Liver (tissue), 9 donors: ENCODE measurements around the gene TNS4. TPM values are rescaled to one million over a fixed set of nuclear protein-coding genes. Genes with fewer than 3 reads are reported as not detected.

Experiments
- DNase-seq: peaks from one replicate; pipeline ENCODE4 v3.0.0-alpha.2; 2017; ENCODE audit warnings: low spot score
- H3K27ac ChIP-seq, 2 donors: one replicate each; pipeline ENCODE4 v1.7.0; 2013; ENCODE audit warnings: inconsistent platforms in 2 of 2, low read length in 2 of 2, control low read depth in 1 of 2, low read depth in 1 of 2, mild to moderate bottlenecking in 1 of 2
- H3K27me3 ChIP-seq, 4 donors: one replicate each; pipeline versions ENCODE4 v1.6.1 to v1.7.0; 2013; ENCODE audit warnings: low read length in 3 of 4, inconsistent platforms in 1 of 4, mild to moderate bottlenecking in 1 of 4, moderate library complexity in 1 of 4; ENCODE audit not compliant: control insufficient read depth in 4 of 4, insufficient read depth in 4 of 4
- H3K36me3 ChIP-seq, 4 donors: one replicate each; pipeline versions ENCODE4 v1.6.1 to v1.7.0; 2013; ENCODE audit warnings: low read length in 3 of 4, mild to moderate bottlenecking in 3 of 4, low read depth in 1 of 4, moderate library complexity in 1 of 4; ENCODE audit not compliant: control insufficient read depth in 4 of 4, insufficient read depth in 3 of 4
- H3K4me1 ChIP-seq, 4 donors: one replicate each; pipeline versions ENCODE4 v1.6.1 to v1.7.0; 2013; ENCODE audit warnings: low read length in 3 of 4, mild to moderate bottlenecking in 3 of 4, moderate library complexity in 1 of 4; ENCODE audit not compliant: control insufficient read depth in 4 of 4, insufficient read depth in 4 of 4
- H3K4me3 ChIP-seq, 3 donors: one replicate each; pipeline versions ENCODE4 v1.6.1 to v1.7.0; 2013; ENCODE audit warnings: low read length in 3 of 3, control low read depth in 1 of 3, low read depth in 1 of 3, mild to moderate bottlenecking in 1 of 3
- H3K9ac ChIP-seq, 2 donors: one replicate each; pipeline ENCODE4 v1.7.0; 2013; ENCODE audit warnings: low read length in 2 of 2, mild to moderate bottlenecking in 2 of 2, moderate library complexity in 2 of 2, control low read depth in 1 of 2, low read depth in 1 of 2
- H3K9me3 ChIP-seq, 4 donors: one replicate each; pipeline versions ENCODE4 v1.6.1 to v1.7.0; 2013; ENCODE audit warnings: low read length in 3 of 4; ENCODE audit not compliant: control insufficient read depth in 4 of 4
- CTCF ChIP-seq: fragments of 150-350 bp; IDR thresholded peaks from 2 replicates; pipeline ENCODE4 v1.5.1; 2017; ENCODE audit warnings: improper control_type of control experiment, low read depth, low read length; ENCODE audit not compliant: missing input control
- EGR1 ChIP-seq, 2 donors: IDR thresholded peaks; 2 replicates each; pipeline ENCODE4 v1.6.1; 2016 to 2018; ENCODE audit warnings: antibody characterized with exemption in 2 of 2, low read depth in 2 of 2
- FOXA2 ChIP-seq: IDR thresholded peaks from 2 replicates; pipeline ENCODE4 v1.6.1; 2016; ENCODE audit warnings: antibody characterized with exemption
- GABPA ChIP-seq, 2 donors: IDR thresholded peaks in 1 of 2; conservative IDR thresholded peaks in 1 of 2; 2 replicates each; pipeline ENCODE4 v1.6.1; 2016; ENCODE audit warnings: antibody characterized with exemption in 2 of 2, mild to moderate bottlenecking in 1 of 2, moderate library complexity in 1 of 2
- HNF4A ChIP-seq, 2 donors: conservative IDR thresholded peaks; 2 replicates each; pipeline ENCODE4 v1.6.1; 2016; ENCODE audit warnings: antibody characterized with exemption in 2 of 2, mild to moderate bottlenecking in 2 of 2
- HNF4G ChIP-seq: IDR thresholded peaks from 2 replicates; pipeline ENCODE4 v1.6.1; 2016; ENCODE audit warnings: antibody characterized with exemption
- JUND ChIP-seq, 2 donors: IDR thresholded peaks; 2 replicates each; pipeline ENCODE4 v1.6.1; 2016; ENCODE audit warnings: antibody characterized with exemption in 2 of 2
- NR2F2 ChIP-seq: IDR thresholded peaks from 2 replicates; pipeline ENCODE4 v1.6.1; 2016; ENCODE audit warnings: antibody characterized with exemption
- RAD21 ChIP-seq, 2 donors: IDR thresholded peaks; 2 replicates each; pipeline ENCODE4 v1.6.1; 2016; ENCODE audit warnings: antibody characterized with exemption in 2 of 2, mild to moderate bottlenecking in 2 of 2
- REST ChIP-seq: IDR thresholded peaks from 2 replicates; pipeline ENCODE4 v1.6.1; 2016; ENCODE audit warnings: antibody characterized with exemption, mild to moderate bottlenecking
- RXRA ChIP-seq, 2 donors: IDR thresholded peaks; 2 replicates each; pipeline ENCODE4 v1.6.1; 2017 to 2018; ENCODE audit warnings: antibody characterized with exemption in 2 of 2, mild to moderate bottlenecking in 1 of 2
- SP1 ChIP-seq: IDR thresholded peaks from 2 replicates; pipeline ENCODE4 v1.6.1; 2018; ENCODE audit warnings: antibody characterized with exemption, mild to moderate bottlenecking
- TAF1 ChIP-seq: conservative IDR thresholded peaks from 2 replicates; pipeline ENCODE4 v1.6.1; 2016; ENCODE audit warnings: antibody characterized with exemption, mild to moderate bottlenecking
- YY1 ChIP-seq: IDR thresholded peaks from 2 replicates; pipeline ENCODE4 v1.6.1; 2016; ENCODE audit warnings: antibody characterized with exemption, mild to moderate bottlenecking
- WGBS: extraction: QIAGEN DNeasy Blood & Tissue Kit; methylation state at CpG from one replicate; pipeline ENCODE4 v1.1.7; 2013; 5-methylcytosine and 5-hydroxymethylcytosine counted together
- polyA plus RNA-seq, 2 donors: library from polyadenylated mRNA; stranded (reverse) in 1 of 2; unstranded in 1 of 2; fragments of 200-250 nt in 1 of 2; fragments of >200 nt in 1 of 2; fragmentation: Nextera tagmentation in 1 of 2; extraction: Ambion mirVana in 1 of 2; gene quantifications; one replicate each; pipeline versions ENCODE4 v1.2.1 to v1.2.3, GENCODE V29; 2013 to 2015
- total RNA-seq, 2 donors: library from RNA; depleted of rRNA; stranded (reverse); fragments of >200 nt; gene quantifications; one replicate each; pipeline ENCODE4 v1.2.3, GENCODE V29; 2014
- donor health status: healthy.
- donor health status: healthy.
- donor health status: healthy.
- donor health status: healthy.
- donor health status: healthy.

Gene TNS4
- total and polyA plus RNA-seq, 4 donors, result 0.08 TPM; not detected in 3

GRCh38 chr17:40463122-40463550 is 38.3 kb downstream of the TNS4 start:
- H3K4me1 ChIP-seq, result peaks cover 0 to 47% (median 42%) of the 10 kb centered on the region in 4 donors
- H3K9me3 ChIP-seq, result no peaks in the 10 kb centered on the region
- no peaks in the 10 kb centered on the region for H3K27me3 ChIP-seq
- H3K4me3 ChIP-seq, result no peak overlapping the region
- H3K9ac ChIP-seq, result no peak overlapping the region
- H3K27ac ChIP-seq, result peak overlapping the region; percentile 57 to 60
- H3K36me3 ChIP-seq, result no peaks in the 10 kb centered on the region
- 41% methylated on average over 11 of the region's 11 CpGs for WGBS
- TF ChIP-seq RAD21 (IDR thresholded peaks at IDR 0.05) (peak in 1 of 2 donors; percentile 17), FOXA2 (no peak), HNF4A (conservative IDR thresholded peaks at IDR 0.05) (peak; percentile 65 to 70), NR2F2 (peak; percentile 40), RXRA (IDR thresholded peaks at IDR 0.05) (peak; percentile 90 to 91), SP1 (peak; percentile 6), REST (no peak), JUND (IDR thresholded peaks at IDR 0.05) (peak in 1 of 2 donors; percentile 62), YY1 (no peak)
- no peak for DNase-seq

GRCh38 chr17:40462343-40463121 is 38.9 kb downstream of the TNS4 start:
- Histone ChIP-seq H3K27ac (peak overlapping the region; percentile 57 to 60), H3K9me3 (no peaks in the 10 kb centered on the region), H3K4me3 (no peak overlapping the region), H3K4me1 (peaks cover 0 to 53% (median 48%) of the 10 kb centered on the region in 4 donors), H3K9ac (no peak overlapping the region), H3K27me3 (no peaks in the 10 kb centered on the region), H3K36me3 (peaks cover 2 to 5% (median 4%) of the 10 kb centered on the region in 4 donors)
- WGBS, result 41% methylated on average over 9 of the region's 9 CpGs
- DNase-seq, result no peak
- TF ChIP-seq TAF1 (no peak), CTCF (no peak), HNF4G (peak; percentile 18), RXRA (IDR thresholded peaks at IDR 0.05) (peak; percentile 51 to 71), GABPA (IDR thresholded peaks at IDR 0.05 in 1 of 2, conservative IDR thresholded peaks at IDR 0.05 in 1 of 2) (no peak), NR2F2 (peak; percentile 84), EGR1 (IDR thresholded peaks at IDR 0.05; ENCODE audit: low read depth in 2 of 2) (peak in 1 of 2 donors; percentile 63), JUND (IDR thresholded peaks at IDR 0.05) (peak in 1 of 2 donors; percentile 41)
